Measurements from ENCODE around the gene SPDYE9. TPM values are rescaled to one million over a fixed set of nuclear protein-coding genes. Genes with fewer than 3 reads are reported as not detected.
"Not testable (repeated sequence)": the region's sequence is repeated elsewhere in the genome, so short reads cannot be mapped to it uniquely, and the experiment has no call there.

SPDYE9 gene
- total RNA-seq (2022): not detected in 2 replicates
- Bru-seq, nascent RNA: not detected
- not detected for BruChase-seq, experiment 1, labeled RNA remaining after a 6-hour chase
- not detected for BruChase-seq, experiment 2, labeled RNA remaining after a 2-hour chase
- long read RNA-seq, partial matches to known transcripts: 0 of 5 reads
- long read RNA-seq, other reads (novel, unspliced or antisense): 5 of 5 reads

- intact Hi-C loops (cut with micrococcal nuclease; ENCODE audit: unreplicated experiment); CTCF ChIA-PET; H3K4me3 Mint-ChIP-seq (ENCODE audit: low read depth, unreplicated experiment); H3K36me3 Mint-ChIP-seq (ENCODE audit: insufficient read depth, unreplicated experiment); H3K4me1 Mint-ChIP-seq (ENCODE audit: low read depth, unreplicated experiment); H3K9me3 Mint-ChIP-seq (ENCODE audit: low read depth, unreplicated experiment); BruUV-seq (replicated peaks); H3K27ac Mint-ChIP-seq (ENCODE audit: unreplicated experiment); DNase-seq; H3K27me3 Mint-ChIP-seq (ENCODE audit: unreplicated experiment): not testable (repeated sequence)
Observed at GRCh38 chr7:73085938-73086337, at the start of gene SPDYE9. SPDYE9 (minus strand) TSS chr7:73086038; CDS start chr7:73084238, 1,800 bp downstream.

GRCh38 chr7:73134866-73135265 lies 49.0 kb upstream of the SPDYE9 start:
- H3K4me1 Mint-ChIP-seq (ENCODE audit: low read depth, unreplicated experiment); H3K4me3 Mint-ChIP-seq (ENCODE audit: low read depth, unreplicated experiment); H3K36me3 Mint-ChIP-seq (ENCODE audit: insufficient read depth, unreplicated experiment); H3K27ac Mint-ChIP-seq (ENCODE audit: unreplicated experiment); H3K27me3 Mint-ChIP-seq (ENCODE audit: unreplicated experiment); DNase-seq; intact Hi-C loops (cut with micrococcal nuclease; ENCODE audit: unreplicated experiment); CTCF ChIA-PET; H3K9me3 Mint-ChIP-seq (ENCODE audit: low read depth, unreplicated experiment); BruUV-seq (replicated peaks): not testable (repeated sequence)

DNA sequence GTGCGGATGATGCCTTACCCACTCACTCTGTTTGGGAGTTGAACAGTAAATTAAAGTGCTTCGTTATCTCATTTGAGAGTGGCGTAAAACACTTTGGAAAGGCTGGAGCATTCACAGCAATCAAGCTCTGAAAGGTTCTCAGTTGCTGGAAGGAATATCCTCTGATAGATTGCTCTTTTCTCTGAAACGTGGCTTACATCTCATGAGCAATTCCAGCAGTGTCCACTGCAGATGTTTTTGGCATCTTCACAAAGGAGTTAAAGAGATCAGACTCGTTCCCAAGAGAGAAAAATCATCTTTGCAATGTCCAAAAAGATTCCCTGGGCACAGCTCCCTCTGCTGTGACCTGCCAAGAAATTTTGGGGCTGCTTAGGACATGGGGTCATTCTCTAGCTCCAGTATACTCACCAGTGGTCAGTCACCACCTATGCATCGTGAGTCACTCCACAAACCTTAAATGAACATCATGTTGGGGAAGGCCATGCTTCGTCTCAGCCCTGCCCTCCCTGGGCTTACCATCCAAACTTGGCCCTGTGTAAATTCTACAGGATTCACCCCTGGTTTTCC lies 46.9 kb upstream of the SPDYE9 start:
- H3K9me3 Mint-ChIP-seq (ENCODE audit: low read depth, unreplicated experiment); H3K36me3 Mint-ChIP-seq (ENCODE audit: insufficient read depth, unreplicated experiment); BruUV-seq (replicated peaks); H3K4me3 Mint-ChIP-seq (ENCODE audit: low read depth, unreplicated experiment); H3K27me3 Mint-ChIP-seq (ENCODE audit: unreplicated experiment); CTCF ChIA-PET; intact Hi-C loops (cut with micrococcal nuclease; ENCODE audit: unreplicated experiment); H3K4me1 Mint-ChIP-seq (ENCODE audit: low read depth, unreplicated experiment); H3K27ac Mint-ChIP-seq (ENCODE audit: unreplicated experiment); DNase-seq: not testable (repeated sequence)

DNA sequence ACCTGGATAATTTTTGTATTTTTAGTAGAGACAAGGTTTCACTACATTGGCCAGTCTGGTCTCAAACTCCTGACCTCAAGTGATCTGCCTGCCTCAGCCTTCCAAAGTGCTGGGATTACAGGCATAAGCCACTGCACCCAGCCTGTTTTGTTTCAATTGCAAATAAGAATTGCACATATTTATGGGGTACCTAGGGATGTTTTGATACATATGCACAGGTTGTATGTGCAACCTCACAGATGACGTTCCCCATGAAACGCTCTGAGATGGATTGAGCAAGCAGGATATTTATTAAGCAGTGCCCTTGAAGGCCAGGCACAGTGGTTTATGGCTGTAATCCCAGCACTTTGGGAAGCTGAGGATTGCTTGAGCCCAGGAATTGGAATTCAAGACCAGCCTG lies 44.8 kb upstream of the SPDYE9 start:
- CTCF ChIA-PET; H3K27me3 Mint-ChIP-seq (ENCODE audit: unreplicated experiment); DNase-seq; BruUV-seq (replicated peaks); intact Hi-C loops (cut with micrococcal nuclease; ENCODE audit: unreplicated experiment); H3K36me3 Mint-ChIP-seq (ENCODE audit: insufficient read depth, unreplicated experiment); H3K4me3 Mint-ChIP-seq (ENCODE audit: low read depth, unreplicated experiment); H3K4me1 Mint-ChIP-seq (ENCODE audit: low read depth, unreplicated experiment); H3K27ac Mint-ChIP-seq (ENCODE audit: unreplicated experiment); H3K9me3 Mint-ChIP-seq (ENCODE audit: low read depth, unreplicated experiment): not testable (repeated sequence)

DNA sequence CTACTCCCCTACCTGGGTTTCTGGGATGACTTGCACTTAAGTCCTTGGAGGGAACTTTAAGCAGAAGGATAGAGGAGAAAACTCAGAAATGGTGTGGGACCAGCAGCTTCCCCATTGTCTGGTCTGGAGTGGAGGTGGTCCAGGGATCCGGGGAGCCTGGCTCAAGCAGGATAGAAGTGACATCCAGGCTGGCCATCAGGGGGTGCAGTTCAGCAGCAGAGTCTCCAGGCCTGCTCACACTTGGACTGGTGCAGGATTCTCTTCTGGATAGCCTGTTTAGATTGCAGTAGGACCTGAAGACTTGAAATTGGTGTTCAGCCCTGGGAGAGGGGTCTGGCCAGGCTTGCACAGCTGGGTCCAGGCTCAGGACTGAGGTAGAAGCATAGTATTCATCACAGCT lies 38.3 kb upstream of the SPDYE9 start:
- H3K9me3 Mint-ChIP-seq (ENCODE audit: low read depth, unreplicated experiment); intact Hi-C loops (cut with micrococcal nuclease; ENCODE audit: unreplicated experiment); H3K27ac Mint-ChIP-seq (ENCODE audit: unreplicated experiment); H3K27me3 Mint-ChIP-seq (ENCODE audit: unreplicated experiment); H3K4me1 Mint-ChIP-seq (ENCODE audit: low read depth, unreplicated experiment); BruUV-seq (replicated peaks); CTCF ChIA-PET; DNase-seq; H3K4me3 Mint-ChIP-seq (ENCODE audit: low read depth, unreplicated experiment); H3K36me3 Mint-ChIP-seq (ENCODE audit: insufficient read depth, unreplicated experiment): not testable (repeated sequence)

DNA sequence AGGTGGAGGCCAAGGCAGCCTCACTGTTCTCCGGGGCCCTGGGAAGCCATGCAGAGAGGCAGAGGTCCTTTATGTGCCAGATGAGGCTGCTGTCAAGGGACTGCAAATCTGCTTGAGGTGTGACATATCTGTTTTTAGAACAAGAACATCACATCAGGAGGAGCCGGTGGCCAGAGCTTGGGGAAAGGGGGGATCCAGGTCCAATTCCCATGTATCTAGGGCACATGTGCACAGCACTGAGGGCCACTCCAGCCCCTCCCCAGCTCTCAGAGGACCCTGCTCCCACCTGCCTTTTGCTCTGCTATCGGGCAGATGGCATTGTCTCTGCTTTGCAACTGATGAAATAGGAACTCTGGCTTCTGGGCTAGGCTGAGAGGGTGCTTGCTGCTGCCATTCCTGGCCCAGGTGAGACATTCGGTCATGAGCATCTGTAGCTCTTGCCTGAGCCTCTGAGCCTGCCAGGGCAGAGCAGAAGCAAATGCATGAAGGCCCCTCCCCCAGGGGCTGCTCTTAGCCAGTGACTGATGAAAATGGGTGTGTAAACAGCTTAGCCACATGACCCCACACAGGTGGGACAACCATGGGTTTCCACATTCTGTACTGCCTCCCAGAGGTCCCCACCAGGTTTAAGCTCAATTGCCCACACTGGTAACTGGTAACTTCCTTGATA lies 37.1 kb upstream of the SPDYE9 start:
- H3K36me3 Mint-ChIP-seq (ENCODE audit: insufficient read depth, unreplicated experiment); BruUV-seq (replicated peaks); H3K9me3 Mint-ChIP-seq (ENCODE audit: low read depth, unreplicated experiment); H3K27me3 Mint-ChIP-seq (ENCODE audit: unreplicated experiment); H3K27ac Mint-ChIP-seq (ENCODE audit: unreplicated experiment); intact Hi-C loops (cut with micrococcal nuclease; ENCODE audit: unreplicated experiment); CTCF ChIA-PET; H3K4me1 Mint-ChIP-seq (ENCODE audit: low read depth, unreplicated experiment); DNase-seq; H3K4me3 Mint-ChIP-seq (ENCODE audit: low read depth, unreplicated experiment): not testable (repeated sequence)

DNA sequence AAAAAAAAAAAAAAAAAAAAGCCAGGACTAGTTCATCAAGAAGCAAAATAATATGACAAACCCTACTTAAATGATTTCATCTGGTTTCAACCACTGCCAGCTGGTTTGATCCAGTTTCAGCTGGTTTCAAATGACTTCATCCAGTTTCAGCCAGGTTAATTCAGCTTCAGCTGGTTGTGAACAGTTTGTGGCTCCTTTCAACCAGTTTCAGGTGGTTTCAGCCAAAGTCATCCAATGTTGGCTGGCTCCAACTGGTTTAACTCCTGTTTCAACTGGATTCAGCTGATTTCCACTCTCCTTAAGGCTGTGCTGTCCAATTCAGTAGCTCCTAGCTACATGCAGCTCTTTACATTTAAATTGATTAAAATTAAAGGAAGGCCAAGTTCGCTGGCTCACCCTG lies 32.3 kb upstream of the SPDYE9 start:
- not testable (repeated sequence) for H3K27ac Mint-ChIP-seq (ENCODE audit: unreplicated experiment)

GRCh38 chr7:73057811-73058210 lies 28.0 kb downstream of the SPDYE9 start, which contains the start of gene SPDYE11:
SPDYE11 (minus strand) TSS chr7:73057911; CDS start chr7:73056111, 1,800 bp downstream.
- DNase-seq; BruUV-seq (replicated peaks); H3K4me1 Mint-ChIP-seq (ENCODE audit: low read depth, unreplicated experiment); H3K9me3 Mint-ChIP-seq (ENCODE audit: low read depth, unreplicated experiment); H3K27me3 Mint-ChIP-seq (ENCODE audit: unreplicated experiment); CTCF ChIA-PET; H3K27ac Mint-ChIP-seq (ENCODE audit: unreplicated experiment); H3K36me3 Mint-ChIP-seq (ENCODE audit: insufficient read depth, unreplicated experiment); intact Hi-C loops (cut with micrococcal nuclease; ENCODE audit: unreplicated experiment); H3K4me3 Mint-ChIP-seq (ENCODE audit: low read depth, unreplicated experiment): not testable (repeated sequence)

More for the DNA sequence above, 32.3 kb upstream of the SPDYE9 start:
- H3K4me3 Mint-ChIP-seq (ENCODE audit: low read depth, unreplicated experiment); CTCF ChIA-PET; DNase-seq; H3K4me1 Mint-ChIP-seq (ENCODE audit: low read depth, unreplicated experiment); H3K27me3 Mint-ChIP-seq (ENCODE audit: unreplicated experiment); H3K9me3 Mint-ChIP-seq (ENCODE audit: low read depth, unreplicated experiment); BruUV-seq (replicated peaks); intact Hi-C loops (cut with micrococcal nuclease; ENCODE audit: unreplicated experiment); H3K36me3 Mint-ChIP-seq (ENCODE audit: insufficient read depth, unreplicated experiment): not testable (repeated sequence)

DNA sequence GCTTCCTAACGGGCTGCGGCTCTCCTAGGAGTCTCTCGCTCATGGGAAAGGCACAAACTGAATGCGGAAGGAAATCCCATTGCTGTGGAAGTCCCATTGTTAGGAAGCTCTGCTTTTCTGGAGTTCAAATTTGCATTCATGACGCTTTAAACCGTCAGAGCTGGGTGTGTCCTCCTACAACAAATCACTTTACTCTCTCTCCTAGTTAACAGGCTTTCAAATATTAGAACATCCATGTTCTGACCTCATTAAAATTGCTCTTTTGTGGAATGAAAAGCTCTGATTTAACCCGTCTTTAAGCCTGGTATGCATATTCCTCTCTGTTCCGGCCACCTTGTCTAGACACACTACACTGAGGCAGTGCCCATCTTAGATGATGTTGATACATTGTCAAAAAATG lies 56.2 kb downstream of the SPDYE9 start, which contains the start of gene SPDYE8:
Gene SPDYE8, minus strand, starts transcription at position 101 of the 400 bp plus-strand sequence. CDS start 1,800 bp downstream, outside the sequence.
- H3K36me3 Mint-ChIP-seq (ENCODE audit: insufficient read depth, unreplicated experiment); CTCF ChIA-PET; DNase-seq; H3K27me3 Mint-ChIP-seq (ENCODE audit: unreplicated experiment); H3K9me3 Mint-ChIP-seq (ENCODE audit: low read depth, unreplicated experiment); BruUV-seq (replicated peaks); intact Hi-C loops (cut with micrococcal nuclease; ENCODE audit: unreplicated experiment); H3K4me1 Mint-ChIP-seq (ENCODE audit: low read depth, unreplicated experiment); H3K27ac Mint-ChIP-seq (ENCODE audit: unreplicated experiment); H3K4me3 Mint-ChIP-seq (ENCODE audit: low read depth, unreplicated experiment): not testable (repeated sequence)

Measured in Calu3 (cell line).